ENCODE measurements around the gene CEP55.
A peak's percentile ranks its signal among the peaks of the same experiment; 100 is the strongest.

Gene CEP55

GRCh38 chr10:93496322-93497041 is at the start of gene CEP55:
CEP55 (plus strand) TSS chr10:93496612; CDS start chr10:93500052, 3,440 bp downstream.
- Histone ChIP-seq H3K4me3 (ENCODE audit: low read length) (peak within 1 kb of the TSS; percentile 89), H3K4me1 (ENCODE audit: control insufficient read depth, low read depth, low read length) (no peaks in the 10 kb centered on the region), H3K27ac (ENCODE audit: low read length) (no peak within 1 kb of the TSS)

GRCh38 chr10:93447019-93447418 is 49.4 kb upstream of the CEP55 start:
- Histone ChIP-seq H3K9me3 (ENCODE audit: control insufficient read depth, low read depth, low read length) (no peaks in the 10 kb centered on the region), H3K9ac (ENCODE audit: low read length) (no peak overlapping the region), H3K4me1 (ENCODE audit: control insufficient read depth, low read depth, low read length) (peaks cover 20% of the 10 kb centered on the region), H3K4me3 (ENCODE audit: low read length) (no peak overlapping the region), H3K36me3 (ENCODE audit: control insufficient read depth, low read depth, low read length) (no peaks in the 10 kb centered on the region), H3K27me3 (ENCODE audit: control insufficient read depth, insufficient read depth, low read length) (no peaks in the 10 kb centered on the region), H3K27ac (ENCODE audit: low read length) (no peak overlapping the region)

More at GRCh38 chr10:93496322-93497041, at the start of gene CEP55:
- peaks cover 12% of the 10 kb centered on the region for H3K27me3 ChIP-seq (ENCODE audit: control insufficient read depth, insufficient read depth, low read length)
- no peaks in the 10 kb centered on the region for H3K9me3 ChIP-seq (ENCODE audit: control insufficient read depth, low read depth, low read length)
- H3K9ac ChIP-seq (ENCODE audit: low read length): peak within 1 kb of the TSS; percentile 55
- peaks cover 4% of the 10 kb centered on the region for H3K36me3 ChIP-seq (ENCODE audit: control insufficient read depth, low read depth, low read length)

GRCh38 chr10:93447970-93448369 is 48.4 kb upstream of the CEP55 start:
- Histone ChIP-seq H3K9me3 (ENCODE audit: control insufficient read depth, low read depth, low read length) (no peaks in the 10 kb centered on the region), H3K4me3 (ENCODE audit: low read length) (no peak overlapping the region), H3K27me3 (ENCODE audit: control insufficient read depth, insufficient read depth, low read length) (no peaks in the 10 kb centered on the region), H3K9ac (ENCODE audit: low read length) (no peak overlapping the region), H3K27ac (ENCODE audit: low read length) (no peak overlapping the region), H3K36me3 (ENCODE audit: control insufficient read depth, low read depth, low read length) (no peaks in the 10 kb centered on the region), H3K4me1 (ENCODE audit: control insufficient read depth, low read depth, low read length) (peaks cover 16% of the 10 kb centered on the region)

- Histone ChIP-seq H3K27me3 (ENCODE audit: control insufficient read depth, insufficient read depth, low read length) (no peaks in the 10 kb centered on the region), H3K27ac (ENCODE audit: low read length) (no peak overlapping the region), H3K9ac (ENCODE audit: low read length) (no peak overlapping the region)
These were observed 45.0 kb upstream of the CEP55 start for GRCh38 chr10:93451244-93451947.

GRCh38 chr10:93452143-93452542 is 44.3 kb upstream of the CEP55 start:
- no peaks in the 10 kb centered on the region for H3K36me3 ChIP-seq (ENCODE audit: control insufficient read depth, low read depth, low read length)
- no peaks in the 10 kb centered on the region for H3K27me3 ChIP-seq (ENCODE audit: control insufficient read depth, insufficient read depth, low read length)
- no peaks in the 10 kb centered on the region for H3K9me3 ChIP-seq (ENCODE audit: control insufficient read depth, low read depth, low read length)
- no peak overlapping the region for H3K4me3 ChIP-seq (ENCODE audit: low read length)
- H3K27ac ChIP-seq (ENCODE audit: low read length): no peak overlapping the region
- H3K9ac ChIP-seq (ENCODE audit: low read length): no peak overlapping the region
- H3K4me1 ChIP-seq (ENCODE audit: control insufficient read depth, low read depth, low read length): no peaks in the 10 kb centered on the region

More at GRCh38 chr10:93451244-93451947, 45.0 kb upstream of the CEP55 start:
- Histone ChIP-seq H3K4me3 (ENCODE audit: low read length) (no peak overlapping the region), H3K36me3 (ENCODE audit: control insufficient read depth, low read depth, low read length) (no peaks in the 10 kb centered on the region), H3K9me3 (ENCODE audit: control insufficient read depth, low read depth, low read length) (no peaks in the 10 kb centered on the region), H3K4me1 (ENCODE audit: control insufficient read depth, low read depth, low read length) (peaks cover 3% of the 10 kb centered on the region)

GRCh38 chr10:93454146-93454545 is 42.3 kb upstream of the CEP55 start:
- no peaks in the 10 kb centered on the region for H3K36me3 ChIP-seq (ENCODE audit: control insufficient read depth, low read depth, low read length)
- no peak overlapping the region for H3K4me3 ChIP-seq (ENCODE audit: low read length)
- H3K27me3 ChIP-seq (ENCODE audit: control insufficient read depth, insufficient read depth, low read length): no peaks in the 10 kb centered on the region
- no peak overlapping the region for H3K9ac ChIP-seq (ENCODE audit: low read length)
- H3K4me1 ChIP-seq (ENCODE audit: control insufficient read depth, low read depth, low read length): no peaks in the 10 kb centered on the region
- no peaks in the 10 kb centered on the region for H3K9me3 ChIP-seq (ENCODE audit: control insufficient read depth, low read depth, low read length)
- no peak overlapping the region for H3K27ac ChIP-seq (ENCODE audit: low read length)

- no peak overlapping the region for H3K27ac ChIP-seq (ENCODE audit: low read length)
- no peaks in the 10 kb centered on the region for H3K36me3 ChIP-seq (ENCODE audit: control insufficient read depth, low read depth, low read length)
- no peak overlapping the region for H3K9ac ChIP-seq (ENCODE audit: low read length)
- H3K27me3 ChIP-seq (ENCODE audit: control insufficient read depth, insufficient read depth, low read length): no peaks in the 10 kb centered on the region
- no peaks in the 10 kb centered on the region for H3K4me1 ChIP-seq (ENCODE audit: control insufficient read depth, low read depth, low read length)
- no peaks in the 10 kb centered on the region for H3K9me3 ChIP-seq (ENCODE audit: control insufficient read depth, low read depth, low read length)
- no peak overlapping the region for H3K4me3 ChIP-seq (ENCODE audit: low read length)
These were observed 41.7 kb upstream of the CEP55 start for GRCh38 chr10:93454736-93455135.

- no peaks in the 10 kb centered on the region for H3K9me3 ChIP-seq (ENCODE audit: control insufficient read depth, low read depth, low read length)
- no peak overlapping the region for H3K4me3 ChIP-seq (ENCODE audit: low read length)
- H3K27ac ChIP-seq (ENCODE audit: low read length): no peak overlapping the region
- H3K27me3 ChIP-seq (ENCODE audit: control insufficient read depth, insufficient read depth, low read length): no peaks in the 10 kb centered on the region
- no peak overlapping the region for H3K9ac ChIP-seq (ENCODE audit: low read length)
- H3K4me1 ChIP-seq (ENCODE audit: control insufficient read depth, low read depth, low read length): no peaks in the 10 kb centered on the region
- no peaks in the 10 kb centered on the region for H3K36me3 ChIP-seq (ENCODE audit: control insufficient read depth, low read depth, low read length)
These were observed 39.9 kb upstream of the CEP55 start for GRCh38 chr10:93456480-93456879.

- no peaks in the 10 kb centered on the region for H3K27me3 ChIP-seq (ENCODE audit: control insufficient read depth, insufficient read depth, low read length)
- H3K27ac ChIP-seq (ENCODE audit: low read length): no peak overlapping the region
- H3K4me3 ChIP-seq (ENCODE audit: low read length): no peak overlapping the region
- H3K9me3 ChIP-seq (ENCODE audit: control insufficient read depth, low read depth, low read length): no peaks in the 10 kb centered on the region
- H3K9ac ChIP-seq (ENCODE audit: low read length): no peak overlapping the region
- H3K36me3 ChIP-seq (ENCODE audit: control insufficient read depth, low read depth, low read length): no peaks in the 10 kb centered on the region
- no peaks in the 10 kb centered on the region for H3K4me1 ChIP-seq (ENCODE audit: control insufficient read depth, low read depth, low read length)
These were observed 38.9 kb upstream of the CEP55 start for GRCh38 chr10:93457511-93457910.

GRCh38 chr10:93458821-93459257 is 37.6 kb upstream of the CEP55 start:
- H3K9ac ChIP-seq (ENCODE audit: low read length): no peak overlapping the region
- H3K9me3 ChIP-seq (ENCODE audit: control insufficient read depth, low read depth, low read length): no peaks in the 10 kb centered on the region
- H3K36me3 ChIP-seq (ENCODE audit: control insufficient read depth, low read depth, low read length): no peaks in the 10 kb centered on the region
- H3K27ac ChIP-seq (ENCODE audit: low read length): no peak overlapping the region
- H3K27me3 ChIP-seq (ENCODE audit: control insufficient read depth, insufficient read depth, low read length): no peaks in the 10 kb centered on the region
- H3K4me1 ChIP-seq (ENCODE audit: control insufficient read depth, low read depth, low read length): no peaks in the 10 kb centered on the region
- H3K4me3 ChIP-seq (ENCODE audit: low read length): no peak overlapping the region

GRCh38 chr10:93459466-93459865 is 36.9 kb upstream of the CEP55 start:
- H3K9me3 ChIP-seq (ENCODE audit: control insufficient read depth, low read depth, low read length): no peaks in the 10 kb centered on the region
- no peaks in the 10 kb centered on the region for H3K27me3 ChIP-seq (ENCODE audit: control insufficient read depth, insufficient read depth, low read length)
- no peak overlapping the region for H3K4me3 ChIP-seq (ENCODE audit: low read length)
- no peak overlapping the region for H3K9ac ChIP-seq (ENCODE audit: low read length)
- no peaks in the 10 kb centered on the region for H3K4me1 ChIP-seq (ENCODE audit: control insufficient read depth, low read depth, low read length)
- no peaks in the 10 kb centered on the region for H3K36me3 ChIP-seq (ENCODE audit: control insufficient read depth, low read depth, low read length)
- H3K27ac ChIP-seq (ENCODE audit: low read length): no peak overlapping the region

Data from iPS-18a (cell line).